GM12878 (cell line): ENCODE results near the gene CPA4. TPM values are rescaled to one million over a fixed set of nuclear protein-coding genes. Genes with fewer than 3 reads are reported as not detected.

Source experiments
- FOS ChIP-seq: IDR thresholded peaks from 3 replicates; pipeline ENCODE4 v1.6.1; 2011; ENCODE audit warnings: borderline replicate concordance; ENCODE audit not compliant: insufficient read length; ENCODE audit errors: extremely low read depth
- FOXM1 ChIP-seq: IDR thresholded peaks from 2 replicates; pipeline ENCODE4 v1.6.1; 2012; ENCODE audit warnings: low read depth, mild to moderate bottlenecking, inconsistent platforms, low read length, moderate library complexity
- GATAD2B ChIP-seq: fragments of 450-650 bp; conservative IDR thresholded peaks from 2 replicates; pipeline ENCODE4 v1.6.1; 2017; ENCODE audit warnings: low read depth, mild to moderate bottlenecking, moderate library complexity
- IKZF2 ChIP-seq, 2 experiments: fragments of 450-650 bp; IDR thresholded peaks; 2 replicates each; pipeline ENCODE4 v1.6.1; 2017; ENCODE audit warnings: mild to moderate bottlenecking in 2 of 2, moderate library complexity in 2 of 2
- MEF2A ChIP-seq: IDR thresholded peaks from 2 replicates; pipeline ENCODE4 v1.6.1; 2011; ENCODE audit warnings: low read depth, mild to moderate bottlenecking, low read length, moderate library complexity; ENCODE audit not compliant: insufficient read depth
- MTA3 ChIP-seq: IDR thresholded peaks from 2 replicates; pipeline ENCODE4 v1.6.1; 2012; ENCODE audit warnings: low read length, inconsistent platforms, borderline replicate concordance
- NFIC ChIP-seq: IDR thresholded peaks from 2 replicates; pipeline ENCODE4 v1.6.1; 2012; ENCODE audit warnings: low read depth, mild to moderate bottlenecking, inconsistent platforms, low read length, moderate library complexity
- RB1 ChIP-seq: fragments of 450-650 bp; formaldehyde crosslinking; IDR thresholded peaks from 2 replicates; pipeline ENCODE4 v1.6.1; 2017; ENCODE audit warnings: mild to moderate bottlenecking, borderline replicate concordance
- RCOR1 ChIP-seq: conservative IDR thresholded peaks from 2 replicates; pipeline ENCODE4 v1.6.1; 2012; ENCODE audit warnings: low read depth, low read length, improper control_type of control experiment
- SIX5 ChIP-seq: IDR thresholded peaks from 2 replicates; pipeline ENCODE4 v1.6.1; 2011; ENCODE audit warnings: mild to moderate bottlenecking, low read depth, low read length, moderate library complexity; ENCODE audit not compliant: severe bottlenecking
- ZNF207 ChIP-seq: fragments of 450-650 bp; IDR thresholded peaks from 2 replicates; pipeline ENCODE4 v1.6.1; 2014; ENCODE audit warnings: antibody characterized with exemption, mild to moderate bottlenecking, borderline replicate concordance
- ZNF217 ChIP-seq: fragments of 450-650 bp; IDR thresholded peaks from 2 replicates; pipeline ENCODE4 v1.6.1; 2017; ENCODE audit warnings: antibody characterized with exemption, mild to moderate bottlenecking
- polyA plus RNA-seq, 11 experiments: library from polyadenylated mRNA; depleted of rRNA in 4 of 11; unstranded in 6 of 11; stranded (reverse) in 5 of 11; fragments of >200 nt; fragmentation: Nextera tagmentation in 4 of 11; fragmentation: Illumina TruSeq in 1 of 11; extraction: Ambion mirVana in 4 of 11; extraction: Trizol in 1 of 11; gene quantifications; 1 replicate in 1 of 11; 2 replicates in 10 of 11; pipeline versions ENCODE4 v1.2.1 to v1.2.3, GENCODE V29; 2011 to 2016; ENCODE audit warnings: inconsistent platforms in 2 of 11, missing spikeins in 2 of 11, low read depth in 1 of 11
- total RNA-seq, 4 experiments: library from RNA; depleted of rRNA in 3 of 4; stranded (reverse); fragments of >200 nt in 3 of 4; fragmentation: Illumina TruSeq in 1 of 4; extraction: Trizol in 1 of 4; gene quantifications; 2 replicates each; pipeline versions ENCODE4 v1.2.1 to v1.2.3, GENCODE V29; 2013 to 2021
- TF ChIP-seq, protein P1 (sequence below): IDR thresholded peaks from 2 replicates; pipeline ENCODE4 v1.6.1; 2012; ENCODE audit warnings: improper control_type of control experiment, low read depth, low read length; ENCODE audit not compliant: insufficient replicate concordance
- TF ChIP-seq, protein P2 (sequence below): fragments of 150-350 bp; IDR thresholded peaks from 2 replicates; pipeline ENCODE4 v1.6.1; 2014; ENCODE audit warnings: mild to moderate bottlenecking, low read depth, low read length
- TF ChIP-seq, protein P3 (sequence below): fragments of 450-650 bp; IDR thresholded peaks from 2 replicates; pipeline ENCODE4 v1.6.1; 2016; ENCODE audit warnings: mild to moderate bottlenecking
- TF ChIP-seq, protein P4 (sequence below): fragments of 450-650 bp; IDR thresholded peaks from 2 replicates; pipeline ENCODE4 v1.6.1; 2016; ENCODE audit warnings: mild to moderate bottlenecking

The CPA4 gene
- total and polyA plus RNA-seq, 10 of the 15 experiments (the other 5 are each of a cell fraction or from before 2014, with no cell fraction given) = 0.05 to 0.35 (median 0.18) TPM; not detected in 1

DNA sequence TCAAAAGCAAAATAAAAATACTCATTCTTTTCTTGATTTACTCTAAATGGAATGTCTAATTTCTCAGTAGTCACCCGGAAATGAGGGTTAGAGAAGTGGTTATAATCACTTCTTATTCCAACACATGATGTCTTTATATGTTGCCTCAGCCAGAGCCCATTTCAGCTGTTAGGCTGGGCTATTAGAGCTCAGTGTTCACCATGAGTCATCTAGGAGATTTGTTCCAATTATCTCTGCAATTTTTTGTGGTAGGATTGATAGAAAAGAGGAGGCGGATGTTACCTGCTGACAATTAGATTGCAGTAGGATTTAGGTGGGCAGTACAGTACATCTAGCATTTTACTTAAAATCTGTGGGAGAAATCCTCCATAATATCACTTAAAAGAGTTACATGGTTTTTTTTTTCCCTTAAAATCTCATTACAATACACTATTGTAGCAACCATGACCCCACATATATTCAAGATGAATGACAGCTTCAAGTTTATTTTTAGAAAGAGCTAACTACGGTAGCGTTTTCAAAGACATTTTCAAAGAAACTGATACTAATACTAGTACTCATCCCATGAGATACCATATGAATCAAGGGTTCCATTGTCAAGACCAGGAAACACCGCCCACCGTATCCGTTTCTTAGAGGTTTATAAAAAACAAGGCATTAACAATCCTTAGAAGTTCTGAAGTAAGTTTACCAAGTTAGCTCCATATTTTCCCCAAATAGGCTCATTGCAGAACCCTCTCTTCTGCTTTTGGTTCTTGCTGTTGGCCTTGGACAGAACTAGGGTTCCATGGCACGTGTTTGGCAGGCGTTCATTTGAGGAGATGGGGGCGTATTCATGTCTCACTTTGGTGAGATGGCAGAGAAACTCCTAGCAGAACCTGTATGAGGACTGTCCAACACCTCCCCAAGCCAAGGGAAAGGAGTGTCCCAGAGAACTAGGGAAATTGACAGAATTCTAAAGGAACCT is 15.9 kb upstream of the CPA4 start (continued):
- TF ChIP-seq SIX5 (no peak), FOS (no peak), FOXM1 (peak; percentile 43; the same call in 1 of the 2 replicates), MTA3 (no peak), GATAD2B (no peak), IKZF2 (IDR thresholded peaks at IDR 0.05) (no peak), RCOR1 (no peak), ZNF217 (no peak), NFIC (peak; percentile 64; the same call in 1 of the 2 replicates), ZNF207 (no peak), MEF2A (peak; percentile 50; the same call in 1 of the 2 replicates), RB1 (no peak)
- TF ChIP-seq, protein P1, sequence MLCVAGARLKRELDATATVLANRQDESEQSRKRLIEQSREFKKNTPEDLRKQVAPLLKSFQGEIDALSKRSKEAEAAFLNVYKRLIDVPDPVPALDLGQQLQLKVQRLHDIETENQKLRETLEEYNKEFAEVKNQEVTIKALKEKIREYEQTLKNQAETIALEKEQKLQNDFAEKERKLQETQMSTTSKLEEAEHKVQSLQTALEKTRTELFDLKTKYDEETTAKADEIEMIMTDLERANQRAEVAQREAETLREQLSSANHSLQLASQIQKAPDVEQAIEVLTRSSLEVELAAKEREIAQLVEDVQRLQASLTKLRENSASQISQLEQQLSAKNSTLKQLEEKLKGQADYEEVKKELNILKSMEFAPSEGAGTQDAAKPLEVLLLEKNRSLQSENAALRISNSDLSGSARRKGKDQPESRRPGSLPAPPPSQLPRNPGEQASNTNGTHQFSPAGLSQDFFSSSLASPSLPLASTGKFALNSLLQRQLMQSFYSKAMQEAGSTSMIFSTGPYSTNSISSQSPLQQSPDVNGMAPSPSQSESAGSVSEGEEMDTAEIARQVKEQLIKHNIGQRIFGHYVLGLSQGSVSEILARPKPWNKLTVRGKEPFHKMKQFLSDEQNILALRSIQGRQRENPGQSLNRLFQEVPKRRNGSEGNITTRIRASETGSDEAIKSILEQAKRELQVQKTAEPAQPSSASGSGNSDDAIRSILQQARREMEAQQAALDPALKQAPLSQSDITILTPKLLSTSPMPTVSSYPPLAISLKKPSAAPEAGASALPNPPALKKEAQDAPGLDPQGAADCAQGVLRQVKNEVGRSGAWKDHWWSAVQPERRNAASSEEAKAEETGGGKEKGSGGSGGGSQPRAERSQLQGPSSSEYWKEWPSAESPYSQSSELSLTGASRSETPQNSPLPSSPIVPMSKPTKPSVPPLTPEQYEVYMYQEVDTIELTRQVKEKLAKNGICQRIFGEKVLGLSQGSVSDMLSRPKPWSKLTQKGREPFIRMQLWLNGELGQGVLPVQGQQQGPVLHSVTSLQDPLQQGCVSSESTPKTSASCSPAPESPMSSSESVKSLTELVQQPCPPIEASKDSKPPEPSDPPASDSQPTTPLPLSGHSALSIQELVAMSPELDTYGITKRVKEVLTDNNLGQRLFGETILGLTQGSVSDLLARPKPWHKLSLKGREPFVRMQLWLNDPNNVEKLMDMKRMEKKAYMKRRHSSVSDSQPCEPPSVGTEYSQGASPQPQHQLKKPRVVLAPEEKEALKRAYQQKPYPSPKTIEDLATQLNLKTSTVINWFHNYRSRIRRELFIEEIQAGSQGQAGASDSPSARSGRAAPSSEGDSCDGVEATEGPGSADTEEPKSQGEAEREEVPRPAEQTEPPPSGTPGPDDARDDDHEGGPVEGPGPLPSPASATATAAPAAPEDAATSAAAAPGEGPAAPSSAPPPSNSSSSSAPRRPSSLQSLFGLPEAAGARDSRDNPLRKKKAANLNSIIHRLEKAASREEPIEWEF = no peak
- TF ChIP-seq, protein P2, sequence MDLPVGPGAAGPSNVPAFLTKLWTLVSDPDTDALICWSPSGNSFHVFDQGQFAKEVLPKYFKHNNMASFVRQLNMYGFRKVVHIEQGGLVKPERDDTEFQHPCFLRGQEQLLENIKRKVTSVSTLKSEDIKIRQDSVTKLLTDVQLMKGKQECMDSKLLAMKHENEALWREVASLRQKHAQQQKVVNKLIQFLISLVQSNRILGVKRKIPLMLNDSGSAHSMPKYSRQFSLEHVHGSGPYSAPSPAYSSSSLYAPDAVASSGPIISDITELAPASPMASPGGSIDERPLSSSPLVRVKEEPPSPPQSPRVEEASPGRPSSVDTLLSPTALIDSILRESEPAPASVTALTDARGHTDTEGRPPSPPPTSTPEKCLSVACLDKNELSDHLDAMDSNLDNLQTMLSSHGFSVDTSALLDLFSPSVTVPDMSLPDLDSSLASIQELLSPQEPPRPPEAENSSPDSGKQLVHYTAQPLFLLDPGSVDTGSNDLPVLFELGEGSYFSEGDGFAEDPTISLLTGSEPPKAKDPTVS = no peak
- TF ChIP-seq, protein P3, sequence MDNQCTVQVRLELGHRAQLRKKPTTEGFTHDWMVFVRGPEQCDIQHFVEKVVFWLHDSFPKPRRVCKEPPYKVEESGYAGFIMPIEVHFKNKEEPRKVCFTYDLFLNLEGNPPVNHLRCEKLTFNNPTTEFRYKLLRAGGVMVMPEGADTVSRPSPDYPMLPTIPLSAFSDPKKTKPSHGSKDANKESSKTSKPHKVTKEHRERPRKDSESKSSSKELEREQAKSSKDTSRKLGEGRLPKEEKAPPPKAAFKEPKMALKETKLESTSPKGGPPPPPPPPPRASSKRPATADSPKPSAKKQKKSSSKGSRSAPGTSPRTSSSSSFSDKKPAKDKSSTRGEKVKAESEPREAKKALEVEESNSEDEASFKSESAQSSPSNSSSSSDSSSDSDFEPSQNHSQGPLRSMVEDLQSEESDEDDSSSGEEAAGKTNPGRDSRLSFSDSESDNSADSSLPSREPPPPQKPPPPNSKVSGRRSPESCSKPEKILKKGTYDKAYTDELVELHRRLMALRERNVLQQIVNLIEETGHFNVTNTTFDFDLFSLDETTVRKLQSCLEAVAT = no peak
- TF ChIP-seq, protein P4, sequence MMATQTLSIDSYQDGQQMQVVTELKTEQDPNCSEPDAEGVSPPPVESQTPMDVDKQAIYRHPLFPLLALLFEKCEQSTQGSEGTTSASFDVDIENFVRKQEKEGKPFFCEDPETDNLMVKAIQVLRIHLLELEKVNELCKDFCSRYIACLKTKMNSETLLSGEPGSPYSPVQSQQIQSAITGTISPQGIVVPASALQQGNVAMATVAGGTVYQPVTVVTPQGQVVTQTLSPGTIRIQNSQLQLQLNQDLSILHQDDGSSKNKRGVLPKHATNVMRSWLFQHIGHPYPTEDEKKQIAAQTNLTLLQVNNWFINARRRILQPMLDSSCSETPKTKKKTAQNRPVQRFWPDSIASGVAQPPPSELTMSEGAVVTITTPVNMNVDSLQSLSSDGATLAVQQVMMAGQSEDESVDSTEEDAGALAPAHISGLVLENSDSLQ = peak; percentile 63; the same call in 1 of the 2 replicates
